Caco-2 (cell line): ENCODE results near the gene C2orf80. TPM values are rescaled to one million over a fixed set of nuclear protein-coding genes. Genes with fewer than 3 reads are reported as not detected.
A peak's percentile ranks its signal among the peaks of the same experiment; 100 is the strongest.

Source experiments
- BruUV-seq: library from RNA; stranded (reverse); fragments of 400-500 nt; replicated peaks from 2 replicates; lab custom pipeline; 2021; lab: Mats Ljungman, UMichigan
- CTCF ChIA-PET: fragments of 300-600 bp; sonication (Branson Sonifier 250); formaldehyde crosslinking; loops from one replicate; lab custom pipeline; 2022; ENCODE audit warnings: antibody characterized with exemption; lab: Charles Lee
- POLR2A ChIA-PET: fragments of 300-600 bp; sonication (Branson Sonifier 250); formaldehyde crosslinking; loops from one replicate; lab custom pipeline; 2022; ENCODE audit warnings: antibody characterized with exemption; lab: Charles Lee
- DNase-seq, 2 experiments: peaks; one replicate each; pipeline versions ENCODE4 v3.0.0 to v3.0.0-alpha.2; 2020 to 2022
- H3K27me3 ChIP-seq: replicated peaks from 2 replicates; pipeline ENCODE4 v1.6.0; 2011; ENCODE audit warnings: low read length; ENCODE audit not compliant: control insufficient read depth, insufficient read depth
- H3K36me3 ChIP-seq: 2 replicates; pipeline ENCODE4 v1.5.1; 2011; ENCODE audit warnings: low read length; ENCODE audit not compliant: control insufficient read depth, insufficient read depth
- H3K4me1 ChIP-seq: fragments of 250-450 bp; sonication (Bioruptor Pico); 2 replicates; pipeline ENCODE4 v1.5.1; 2020; ENCODE audit warnings: mild to moderate bottlenecking
- H3K4me3 ChIP-seq: 2 replicates; pipeline ENCODE4 v1.5.1; 2011; ENCODE audit warnings: low read depth, mild to moderate bottlenecking, control low read depth, low read length
- H3K9me3 ChIP-seq: fragments of 250-450 bp; sonication (Bioruptor Pico); 2 replicates; pipeline ENCODE4 v1.5.1; 2020; ENCODE audit warnings: mild to moderate bottlenecking, moderate library complexity
- H3K27ac Mint-ChIP-seq: one replicate; pipeline ENCODE4 v1.8.0; 2022; ENCODE audit warnings: mixed read lengths; ENCODE audit not compliant: unreplicated experiment
- H3K27me3 Mint-ChIP-seq: one replicate; pipeline ENCODE4 v1.8.0; 2022; ENCODE audit warnings: mixed read lengths; ENCODE audit not compliant: insufficient read depth, unreplicated experiment
- H3K36me3 Mint-ChIP-seq: one replicate; pipeline ENCODE4 v1.8.0; 2022; ENCODE audit warnings: mild to moderate bottlenecking, mixed read lengths; ENCODE audit not compliant: insufficient read depth, unreplicated experiment
- H3K4me1 Mint-ChIP-seq: one replicate; pipeline ENCODE4 v1.8.0; 2022; ENCODE audit warnings: low read depth, mixed read lengths; ENCODE audit not compliant: unreplicated experiment
- H3K4me3 Mint-ChIP-seq: one replicate; pipeline ENCODE4 v1.8.0; 2022; ENCODE audit warnings: mild to moderate bottlenecking, moderate library complexity, mixed read lengths; ENCODE audit not compliant: unreplicated experiment
- H3K9me3 Mint-ChIP-seq: one replicate; pipeline ENCODE4 v1.8.0; 2022; ENCODE audit warnings: mixed read lengths; ENCODE audit not compliant: unreplicated experiment
- intact Hi-C: fragments of 100-400 bp; cut with micrococcal nuclease; formaldehyde crosslinking; loops from one replicate; pipeline ENCODE4 v1.10.0; 2022; ENCODE audit not compliant: unreplicated experiment
- total RNA-seq: library from RNA; stranded (reverse); gene quantifications from 2 replicates; pipeline ENCODE4 v1.2.3, GENCODE V29; 2022
- TF ChIP-seq, protein P1 (sequence below), 2 experiments: fragments of 200-600 bp in 1 of 2; IDR thresholded peaks; 1 replicate in 1 of 2; 2 replicates in 1 of 2; pipeline versions ENCODE4 v1.5.1 to v1.8.0; 2011 to 2022; ENCODE audit warnings: antibody characterized with exemption in 1 of 2, control low read depth in 1 of 2, inconsistent platforms in 1 of 2, low read depth in 1 of 2, low read length in 1 of 2, mild to moderate bottlenecking in 1 of 2, moderate library complexity in 1 of 2; ENCODE audit not compliant: insufficient read depth in 1 of 2, severe bottlenecking in 1 of 2, unreplicated experiment in 1 of 2

The C2orf80 gene
- total RNA-seq, 1 experiment from 2014 or later = not detected

DNA sequence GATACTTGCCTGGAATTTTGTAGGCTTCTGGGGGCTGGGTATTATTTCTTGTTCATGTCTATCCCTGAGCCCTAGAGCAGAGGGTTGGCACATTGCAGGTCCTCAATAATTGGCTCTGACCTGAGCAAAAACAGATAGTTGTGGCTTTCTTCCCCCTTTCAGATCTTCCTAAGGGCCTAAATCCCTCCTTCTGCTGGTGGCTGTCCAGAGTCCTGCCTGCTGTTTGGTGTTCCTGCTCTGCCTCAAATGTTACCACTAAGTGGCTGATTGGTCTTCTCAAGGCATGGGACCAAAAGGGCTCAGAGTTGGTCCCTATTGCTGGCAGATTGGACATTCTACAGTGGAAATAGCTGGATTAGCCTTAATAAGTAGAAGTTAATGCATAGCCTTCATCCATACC lies 42.8 kb downstream of the C2orf80 start:
- no peaks in the 10 kb centered on the region for H3K27me3 Mint-ChIP-seq
- no peak overlapping the region for H3K4me3 Mint-ChIP-seq
- BruUV-seq = no TSS peak
- Histone ChIP-seq H3K9me3 (no peaks in the 10 kb centered on the region), H3K4me1 (peaks cover 6% of the 10 kb centered on the region), H3K27me3 (no peaks in the 10 kb centered on the region), H3K36me3 (no peaks in the 10 kb centered on the region), H3K4me3 (no peak overlapping the region)
- H3K27ac Mint-ChIP-seq = no peak overlapping the region
- no peak for DNase-seq
- H3K9me3 Mint-ChIP-seq = peaks cover 10% of the 10 kb centered on the region
- intact Hi-C loops = loop anchor here (1.0 kb wide), 1 partner anchor 45 kb away; no protein-coding TSS in a partner anchor
- H3K4me1 Mint-ChIP-seq = peaks cover 15% of the 10 kb centered on the region
- ChIA-PET POLR2A (no interaction called here), CTCF (interaction anchor here (0.7 to 1.3 kb wide), 3 partner anchors 16 to 377 kb away, joined by 3 to 24 read pairs (median 4); partner anchors contain the start of genes CRYGA and FZD5)
- TF ChIP-seq, protein P1, sequence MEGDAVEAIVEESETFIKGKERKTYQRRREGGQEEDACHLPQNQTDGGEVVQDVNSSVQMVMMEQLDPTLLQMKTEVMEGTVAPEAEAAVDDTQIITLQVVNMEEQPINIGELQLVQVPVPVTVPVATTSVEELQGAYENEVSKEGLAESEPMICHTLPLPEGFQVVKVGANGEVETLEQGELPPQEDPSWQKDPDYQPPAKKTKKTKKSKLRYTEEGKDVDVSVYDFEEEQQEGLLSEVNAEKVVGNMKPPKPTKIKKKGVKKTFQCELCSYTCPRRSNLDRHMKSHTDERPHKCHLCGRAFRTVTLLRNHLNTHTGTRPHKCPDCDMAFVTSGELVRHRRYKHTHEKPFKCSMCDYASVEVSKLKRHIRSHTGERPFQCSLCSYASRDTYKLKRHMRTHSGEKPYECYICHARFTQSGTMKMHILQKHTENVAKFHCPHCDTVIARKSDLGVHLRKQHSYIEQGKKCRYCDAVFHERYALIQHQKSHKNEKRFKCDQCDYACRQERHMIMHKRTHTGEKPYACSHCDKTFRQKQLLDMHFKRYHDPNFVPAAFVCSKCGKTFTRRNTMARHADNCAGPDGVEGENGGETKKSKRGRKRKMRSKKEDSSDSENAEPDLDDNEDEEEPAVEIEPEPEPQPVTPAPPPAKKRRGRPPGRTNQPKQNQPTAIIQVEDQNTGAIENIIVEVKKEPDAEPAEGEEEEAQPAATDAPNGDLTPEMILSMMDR (IDR thresholded peaks at IDR 0.05; ENCODE audit: insufficient read depth in 1 of 2, low read depth in 1 of 2, low read length in 1 of 2, severe bottlenecking in 1 of 2, unreplicated experiment in 1 of 2) = no peak
- H3K36me3 Mint-ChIP-seq = no peaks in the 10 kb centered on the region

DNA sequence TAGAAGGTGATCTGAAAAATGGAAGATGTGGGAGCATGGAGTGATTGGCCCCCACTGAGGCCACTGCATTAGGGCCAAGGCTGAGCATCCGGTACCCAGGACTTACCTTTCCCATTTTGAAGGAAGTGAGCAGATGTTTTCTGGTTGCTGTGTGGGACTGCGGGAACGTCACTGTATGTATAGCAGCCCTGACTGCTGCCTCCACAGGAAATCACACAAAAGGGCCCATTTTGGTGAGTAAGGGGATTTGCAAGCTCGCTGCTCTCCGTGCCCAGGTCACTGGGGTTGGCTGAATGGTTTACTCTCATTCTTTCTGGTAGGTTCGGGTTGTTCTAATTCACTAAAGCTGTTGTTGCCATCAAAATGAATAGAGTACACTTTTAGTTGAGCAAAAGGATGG lies 43.8 kb downstream of the C2orf80 start, which contains the start of gene CRYGB:
Gene CRYGB (minus strand): TSS at position 153 of the 400 bp plus-strand sequence. CDS start 38 bp downstream, at position 115.
- Mint-ChIP-seq H3K36me3 (no peaks in the 10 kb centered on the region), H3K4me3 (no peak within 1 kb of the TSS), H3K27ac (peak within 1 kb of the TSS; percentile 49), H3K27me3 (no peaks in the 10 kb centered on the region), H3K4me1 (peaks cover 15% of the 10 kb centered on the region), H3K9me3 (peaks cover 9% of the 10 kb centered on the region)
- Histone ChIP-seq H3K27me3 (no peaks in the 10 kb centered on the region), H3K4me1 (peaks cover 6% of the 10 kb centered on the region), H3K4me3 (no peak within 1 kb of the TSS), H3K36me3 (no peaks in the 10 kb centered on the region), H3K9me3 (no peaks in the 10 kb centered on the region; the same call in 1 of the 2 replicates)
- POLR2A ChIA-PET = no interaction called here
- no TSS peak for BruUV-seq
- intact Hi-C loops = no loop called here
- DNase-seq = no peak
- CTCF ChIA-PET = interaction anchor here (0.7 kb wide), 1 partner anchor 17 kb away, joined by 4 read pairs; the partner anchor contains the start of gene CRYGA
- TF ChIP-seq, protein P1 (IDR thresholded peaks at IDR 0.05; ENCODE audit: insufficient read depth in 1 of 2, low read depth in 1 of 2, low read length in 1 of 2, severe bottlenecking in 1 of 2, unreplicated experiment in 1 of 2) = no peak

DNA sequence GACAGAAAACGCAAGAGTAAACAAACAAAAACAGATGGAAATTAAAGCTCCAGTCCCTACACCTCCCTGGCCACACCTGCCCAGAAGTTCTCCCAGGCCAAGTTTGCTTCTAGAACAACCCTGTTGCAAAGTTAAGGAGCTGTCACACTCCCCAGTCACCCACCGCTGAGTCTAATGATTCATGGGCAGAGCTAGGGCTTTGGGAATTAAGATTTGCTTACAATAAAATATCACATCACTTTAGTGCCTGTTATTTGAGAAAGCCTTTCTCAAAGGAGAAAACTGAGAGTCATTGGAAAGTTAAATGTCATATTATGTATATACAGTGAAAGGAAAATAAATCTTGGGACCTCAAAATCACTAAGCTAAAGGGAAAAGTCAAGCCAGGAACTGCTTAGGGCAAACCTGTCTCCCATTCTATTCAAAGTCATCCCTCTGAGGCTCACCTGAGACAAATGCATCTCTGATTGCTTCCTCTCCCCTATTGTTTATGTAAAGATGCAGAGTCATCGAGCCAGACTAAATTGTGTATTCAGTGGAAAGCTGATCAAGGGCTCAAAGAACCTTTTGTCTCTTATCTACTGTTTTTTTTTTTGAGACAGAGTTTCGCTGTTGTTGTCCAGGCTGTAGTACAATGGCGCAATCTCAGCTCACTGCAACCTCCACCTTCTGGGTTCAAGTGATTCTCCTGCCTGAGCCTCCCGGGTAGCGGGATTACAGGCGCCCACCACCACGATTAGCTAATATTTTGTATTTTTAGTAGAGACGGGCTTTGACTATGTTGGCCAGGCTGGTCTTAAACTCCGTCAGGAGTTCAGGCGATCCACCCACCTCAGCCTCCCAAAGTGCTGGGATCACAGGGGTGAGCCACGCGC lies 46.7 kb downstream of the C2orf80 start:
- Histone ChIP-seq H3K27me3 (no peaks in the 10 kb centered on the region), H3K4me1 (peaks cover 6% of the 10 kb centered on the region), H3K4me3 (no peak overlapping the region), H3K36me3 (no peaks in the 10 kb centered on the region), H3K9me3 (peaks cover under 1% of the 10 kb centered on the region; the same call in 1 of the 2 replicates)
- Mint-ChIP-seq H3K9me3 (peaks cover 2% of the 10 kb centered on the region), H3K27ac (no peak overlapping the region), H3K4me3 (no peak overlapping the region), H3K36me3 (no peaks in the 10 kb centered on the region), H3K4me1 (peaks cover 15% of the 10 kb centered on the region), H3K27me3 (no peaks in the 10 kb centered on the region)
- intact Hi-C loops = loop anchor here (2.0 kb wide), 1 partner anchor 24 kb away; no protein-coding TSS in a partner anchor
- TF ChIP-seq, protein P1 (IDR thresholded peaks at IDR 0.05; ENCODE audit: insufficient read depth in 1 of 2, low read depth in 1 of 2, low read length in 1 of 2, severe bottlenecking in 1 of 2, unreplicated experiment in 1 of 2) = no peak
- no TSS peak for BruUV-seq
- CTCF ChIA-PET = interaction anchor here (1.3 kb wide), 1 partner anchor 32 kb away, joined by 4 read pairs; no protein-coding TSS in a partner anchor
- POLR2A ChIA-PET = interaction anchor here (0.8 kb wide), 1 partner anchor 41 kb away, joined by 3 read pairs; no protein-coding TSS in a partner anchor
- DNase-seq = no peak
